ENCODE measurements around the gene PCOLCE2. TPM values are rescaled to one million over a fixed set of nuclear protein-coding genes. Genes with fewer than 3 reads are reported as not detected.

Gene PCOLCE2
- 28.0 and 65.8 TPM in 2 replicates for total RNA-seq

DNA sequence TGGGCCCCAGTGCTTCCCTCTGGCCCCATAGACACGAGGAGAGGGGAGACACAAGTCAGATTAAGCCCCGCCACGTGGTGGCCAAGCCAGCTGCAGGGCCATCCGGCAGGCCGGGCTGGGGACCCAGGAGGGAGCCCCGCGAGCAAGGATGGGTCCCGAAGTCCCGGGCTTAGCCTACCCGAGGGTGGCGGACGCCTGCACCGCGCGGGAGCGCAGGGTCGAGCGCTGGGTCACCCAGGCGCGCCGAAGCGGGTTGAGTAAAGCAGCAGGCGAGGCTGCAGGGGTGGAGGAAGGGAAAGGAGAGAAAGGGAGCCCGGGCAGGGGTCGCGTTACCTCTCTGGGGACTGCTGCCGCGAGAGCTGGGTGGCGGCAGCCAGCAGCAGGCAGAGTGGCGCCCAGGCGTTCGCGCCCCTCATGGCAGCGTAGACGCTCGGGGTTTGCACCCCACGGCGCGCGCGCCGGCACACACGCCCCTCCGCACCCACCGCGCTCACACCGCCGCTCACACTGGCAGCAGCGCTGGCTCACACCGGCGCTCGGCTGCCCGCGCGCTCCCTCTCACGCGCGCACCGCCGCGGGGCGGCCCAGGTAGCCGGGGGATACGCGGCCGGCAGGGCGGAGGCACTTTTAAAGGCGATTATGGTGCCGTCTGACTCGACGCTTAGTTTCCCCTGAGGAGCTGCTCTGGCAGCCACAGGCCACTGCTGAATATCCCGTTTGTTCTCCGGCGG is at the start of gene PCOLCE2:
TSS of gene PCOLCE2 (minus strand) at position 603 of the 731 bp plus-strand sequence. CDS start at position 416, 187 bp downstream.

Small RNA genes within 50 kb of the gene (small RNA-seq; reads per million reads assigned to genes)
- not detected for gene RNU7-47P

Other genes with a start within 250 kb of the PCOLCE2 start
- gene TRPC1, start 165.0 kb downstream of the PCOLCE2 start, total RNA-seq, result 27.2 and 33.1 TPM in 2 replicates
- 0.20 TPM in 1 of 2 replicates, not detected in the other for gene PAQR9, start 74.6 kb upstream of the PCOLCE2 start, total RNA-seq
- gene U2SURP, start 112.5 kb upstream of the PCOLCE2 start, total RNA-seq, result 67.6 and 99.5 TPM in 2 replicates
- gene CHST2, start 230.7 kb upstream of the PCOLCE2 start, total RNA-seq, result 67.4 and 73.1 TPM in 2 replicates

All from subcutaneous preadipocyte (primary cell).